Measurements from ENCODE around the gene PDLIM3.

Gene PDLIM3

DNA sequence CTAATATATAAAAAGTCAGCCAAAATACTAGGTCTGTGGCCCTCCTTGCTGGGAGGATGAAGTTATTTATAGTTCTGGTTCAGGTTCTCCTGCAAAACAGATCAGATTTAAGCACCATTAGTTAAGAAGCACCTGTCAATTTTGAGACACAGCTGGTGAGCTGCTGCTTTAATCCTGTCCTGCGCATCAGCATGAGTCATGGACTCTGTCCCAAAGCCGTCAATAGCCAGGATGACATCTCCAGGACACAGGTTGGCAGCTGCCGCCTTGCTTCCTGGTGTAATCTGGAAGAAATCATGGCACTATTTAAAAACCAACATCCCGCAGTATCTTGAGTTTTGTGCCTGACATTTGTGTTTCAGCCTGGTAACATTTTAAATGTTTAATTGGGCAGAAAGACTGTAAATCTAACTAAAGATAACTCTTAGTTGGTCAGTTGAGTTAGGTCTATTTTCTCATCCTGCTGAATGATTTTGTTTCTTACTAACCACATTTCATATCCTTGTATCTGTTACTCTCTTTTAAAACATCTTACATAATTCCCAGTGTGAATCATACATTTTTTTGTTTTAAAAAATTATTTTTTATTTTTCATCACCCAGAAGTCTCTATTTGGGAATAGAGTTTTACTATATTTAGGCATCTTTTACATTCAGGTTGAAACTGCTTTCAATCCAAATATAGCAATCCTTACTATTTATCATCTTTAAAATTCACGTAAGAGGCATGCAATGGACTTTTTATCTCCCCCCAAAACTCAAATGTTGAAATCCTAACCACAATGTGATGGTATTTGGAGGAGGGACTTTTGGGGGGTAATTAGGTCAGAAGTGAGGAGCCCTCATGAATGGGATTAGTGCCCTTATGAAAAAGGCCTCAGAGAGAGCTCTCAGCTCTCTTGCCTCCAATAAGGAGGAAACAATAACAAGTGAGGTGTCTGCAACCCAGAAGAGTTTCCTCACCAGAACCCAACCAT is 10.1 kb downstream of the PDLIM3 start:
- peaks cover 0 to 5% (median 0%) of the 10 kb centered on the region in 5 donors for H3K36me3 ChIP-seq (ENCODE audit: control insufficient read depth in 5 of 5, insufficient read depth in 5 of 5, low read length in 5 of 5)
- H3K27ac ChIP-seq (ENCODE audit: low read depth, low read length), result no peak overlapping the region
- H3K27me3 ChIP-seq (ENCODE audit: control insufficient read depth in 5 of 5, insufficient read depth in 4 of 5, low read length in 5 of 5), result peaks cover 0 to 2% (median 0%) of the 10 kb centered on the region in 5 donors
- no peak overlapping the region for H3K4me3 ChIP-seq (ENCODE audit: low read depth in 1 of 5, low read length in 5 of 5)
- peaks cover 0 to 13% (median 8%) of the 10 kb centered on the region in 5 donors for H3K9me3 ChIP-seq (ENCODE audit: control insufficient read depth in 5 of 5, low read length in 5 of 5)
- no peaks in the 10 kb centered on the region for H3K4me1 ChIP-seq (ENCODE audit: control insufficient read depth in 5 of 5, insufficient read depth in 5 of 5, low read length in 5 of 5)
- H3K9ac ChIP-seq (ENCODE audit: low read length in 5 of 5), result no peak overlapping the region

DNA sequence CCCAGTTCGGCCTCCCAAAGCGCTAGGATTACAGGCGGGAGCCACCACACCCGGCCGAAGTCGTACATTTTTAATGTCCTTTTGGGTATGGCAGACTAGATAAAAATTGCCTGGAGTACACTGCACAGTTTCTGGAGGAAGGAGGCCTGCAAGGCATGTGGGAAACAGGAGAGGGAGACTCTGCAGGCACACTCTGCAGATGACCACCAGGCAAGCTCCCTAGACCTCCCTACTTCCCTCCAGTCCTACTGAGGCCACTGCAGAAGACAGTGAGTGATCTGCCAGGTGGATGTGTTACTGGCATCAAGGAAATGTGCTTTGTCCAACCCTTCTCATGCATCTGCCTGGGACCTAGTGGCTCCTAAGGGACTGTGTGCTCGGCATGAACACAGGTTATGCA is 11.4 kb downstream of the PDLIM3 start:
- Histone ChIP-seq H3K27ac (ENCODE audit: low read depth, low read length) (no peak overlapping the region), H3K9ac (ENCODE audit: low read length in 5 of 5) (no peak overlapping the region), H3K36me3 (ENCODE audit: control insufficient read depth in 5 of 5, insufficient read depth in 5 of 5, low read length in 5 of 5) (peaks cover 0 to 6% (median 0%) of the 10 kb centered on the region in 5 donors), H3K9me3 (ENCODE audit: control insufficient read depth in 5 of 5, low read length in 5 of 5) (peaks cover 0 to 13% (median 8%) of the 10 kb centered on the region in 5 donors), H3K27me3 (ENCODE audit: control insufficient read depth in 5 of 5, insufficient read depth in 4 of 5, low read length in 5 of 5) (peaks cover 0 to 2% (median 0%) of the 10 kb centered on the region in 5 donors), H3K4me3 (ENCODE audit: low read depth in 1 of 5, low read length in 5 of 5) (no peak overlapping the region), H3K4me1 (ENCODE audit: control insufficient read depth in 5 of 5, insufficient read depth in 5 of 5, low read length in 5 of 5) (no peaks in the 10 kb centered on the region)

DNA sequence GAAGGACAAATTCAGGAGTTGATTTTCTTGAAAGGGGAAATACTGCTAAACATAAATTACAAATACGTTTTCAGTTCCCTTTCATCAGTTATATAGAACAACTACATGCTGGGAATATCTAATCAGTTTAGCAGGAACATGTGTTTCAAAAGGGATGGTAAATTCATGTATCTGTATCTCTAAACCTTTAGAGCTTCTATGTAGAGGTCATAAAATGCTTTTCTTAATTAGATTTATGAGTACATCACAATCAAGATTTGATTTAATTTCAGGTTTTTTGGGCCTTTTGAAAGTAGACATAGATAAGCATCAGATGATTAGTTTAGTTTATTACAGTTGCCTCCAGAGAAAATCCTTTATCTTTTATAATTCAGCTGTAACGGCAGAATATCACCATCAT is 12.9 kb downstream of the PDLIM3 start:
- Histone ChIP-seq H3K27me3 (ENCODE audit: control insufficient read depth in 5 of 5, insufficient read depth in 4 of 5, low read length in 5 of 5) (no peaks in the 10 kb centered on the region), H3K4me3 (ENCODE audit: low read depth in 1 of 5, low read length in 5 of 5) (no peak overlapping the region), H3K9me3 (ENCODE audit: control insufficient read depth in 5 of 5, low read length in 5 of 5) (peaks cover 0 to 13% (median 8%) of the 10 kb centered on the region in 5 donors), H3K27ac (ENCODE audit: low read depth, low read length) (no peak overlapping the region), H3K36me3 (ENCODE audit: control insufficient read depth in 5 of 5, insufficient read depth in 5 of 5, low read length in 5 of 5) (peaks cover 0 to 8% (median 0%) of the 10 kb centered on the region in 5 donors), H3K9ac (ENCODE audit: low read length in 5 of 5) (no peak overlapping the region), H3K4me1 (ENCODE audit: control insufficient read depth in 5 of 5, insufficient read depth in 5 of 5, low read length in 5 of 5) (no peaks in the 10 kb centered on the region)

DNA sequence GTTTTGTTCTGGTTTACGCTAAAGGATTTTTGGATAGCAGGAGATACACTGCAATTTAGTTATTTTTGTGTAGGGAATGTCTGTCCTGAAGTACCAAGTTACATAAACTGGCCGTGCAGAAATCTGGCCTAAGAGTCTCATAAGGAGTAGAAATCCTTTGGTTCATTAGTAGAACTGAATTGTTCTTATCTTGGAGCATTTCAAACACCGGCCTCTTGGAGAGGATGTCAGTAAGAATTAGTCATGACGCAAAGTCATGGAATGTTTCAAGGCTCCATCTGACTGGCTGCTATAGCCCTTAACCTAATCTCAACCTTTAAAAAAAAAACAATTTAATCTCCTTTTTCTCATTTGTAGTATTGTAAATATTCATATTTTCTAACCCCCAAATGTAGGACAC is 15.2 kb downstream of the PDLIM3 start:
- Histone ChIP-seq H3K9ac (ENCODE audit: low read length in 5 of 5) (no peak overlapping the region), H3K4me1 (ENCODE audit: control insufficient read depth in 5 of 5, insufficient read depth in 5 of 5, low read length in 5 of 5) (no peaks in the 10 kb centered on the region), H3K27ac (ENCODE audit: low read depth, low read length) (no peak overlapping the region), H3K9me3 (ENCODE audit: control insufficient read depth in 5 of 5, low read length in 5 of 5) (no peaks in the 10 kb centered on the region), H3K36me3 (ENCODE audit: control insufficient read depth in 5 of 5, insufficient read depth in 5 of 5, low read length in 5 of 5) (peaks cover 0 to 3% (median 0%) of the 10 kb centered on the region in 5 donors), H3K4me3 (ENCODE audit: low read depth in 1 of 5, low read length in 5 of 5) (no peak overlapping the region), H3K27me3 (ENCODE audit: control insufficient read depth in 5 of 5, insufficient read depth in 4 of 5, low read length in 5 of 5) (no peaks in the 10 kb centered on the region)

DNA sequence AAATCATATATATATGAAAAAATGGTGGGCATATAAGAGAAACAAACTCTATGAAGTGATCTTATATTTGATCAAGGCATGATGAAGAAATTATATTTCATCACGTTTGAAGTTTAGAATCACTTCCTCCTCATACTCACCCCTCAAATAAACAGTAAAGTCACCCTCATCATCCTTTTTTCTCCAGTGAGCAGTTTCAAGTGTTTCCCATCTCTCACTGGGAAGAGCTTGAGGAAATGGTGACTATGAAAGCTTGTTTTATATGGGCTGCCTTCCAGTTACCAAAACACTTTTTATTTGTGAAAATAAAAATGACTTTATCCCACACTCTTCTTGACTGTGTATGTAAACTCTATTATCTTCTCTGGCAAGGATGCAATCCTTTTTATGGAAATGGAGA is 16.8 kb downstream of the PDLIM3 start:
- Histone ChIP-seq H3K36me3 (ENCODE audit: control insufficient read depth in 5 of 5, insufficient read depth in 5 of 5, low read length in 5 of 5) (peaks cover 0 to 3% (median 0%) of the 10 kb centered on the region in 5 donors), H3K9me3 (ENCODE audit: control insufficient read depth in 5 of 5, low read length in 5 of 5) (no peaks in the 10 kb centered on the region), H3K27me3 (ENCODE audit: control insufficient read depth in 5 of 5, insufficient read depth in 4 of 5, low read length in 5 of 5) (no peaks in the 10 kb centered on the region), H3K27ac (ENCODE audit: low read depth, low read length) (no peak overlapping the region), H3K4me3 (ENCODE audit: low read depth in 1 of 5, low read length in 5 of 5) (no peak overlapping the region), H3K4me1 (ENCODE audit: control insufficient read depth in 5 of 5, insufficient read depth in 5 of 5, low read length in 5 of 5) (peaks cover 0 to 6% (median 4%) of the 10 kb centered on the region in 5 donors), H3K9ac (ENCODE audit: low read length in 5 of 5) (no peak overlapping the region)

DNA sequence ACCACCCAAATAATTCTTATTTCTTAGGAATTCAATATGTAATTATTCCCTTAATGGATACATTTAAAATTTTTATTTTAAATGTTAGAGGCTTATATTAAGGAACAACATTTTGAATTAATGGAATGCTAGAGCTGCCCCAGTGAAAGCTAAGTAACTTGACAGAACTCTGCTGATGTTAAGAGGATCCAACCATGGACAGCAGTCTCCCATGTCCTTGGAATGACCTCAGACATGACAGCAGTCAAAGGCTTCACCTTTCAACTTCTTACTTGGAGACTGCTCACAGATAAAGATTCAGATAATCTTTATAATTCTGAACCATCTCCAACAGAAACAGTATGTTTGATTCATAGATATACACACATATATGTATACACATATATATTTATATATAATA is 17.2 kb downstream of the PDLIM3 start:
- Histone ChIP-seq H3K27ac (ENCODE audit: low read depth, low read length) (no peak overlapping the region), H3K4me1 (ENCODE audit: control insufficient read depth in 5 of 5, insufficient read depth in 5 of 5, low read length in 5 of 5) (peaks cover 0 to 9% (median 7%) of the 10 kb centered on the region in 5 donors), H3K4me3 (ENCODE audit: low read depth in 1 of 5, low read length in 5 of 5) (no peak overlapping the region), H3K9ac (ENCODE audit: low read length in 5 of 5) (no peak overlapping the region), H3K36me3 (ENCODE audit: control insufficient read depth in 5 of 5, insufficient read depth in 5 of 5, low read length in 5 of 5) (peaks cover 0 to 3% (median 0%) of the 10 kb centered on the region in 5 donors), H3K9me3 (ENCODE audit: control insufficient read depth in 5 of 5, low read length in 5 of 5) (no peaks in the 10 kb centered on the region), H3K27me3 (ENCODE audit: control insufficient read depth in 5 of 5, insufficient read depth in 4 of 5, low read length in 5 of 5) (no peaks in the 10 kb centered on the region)

DNA sequence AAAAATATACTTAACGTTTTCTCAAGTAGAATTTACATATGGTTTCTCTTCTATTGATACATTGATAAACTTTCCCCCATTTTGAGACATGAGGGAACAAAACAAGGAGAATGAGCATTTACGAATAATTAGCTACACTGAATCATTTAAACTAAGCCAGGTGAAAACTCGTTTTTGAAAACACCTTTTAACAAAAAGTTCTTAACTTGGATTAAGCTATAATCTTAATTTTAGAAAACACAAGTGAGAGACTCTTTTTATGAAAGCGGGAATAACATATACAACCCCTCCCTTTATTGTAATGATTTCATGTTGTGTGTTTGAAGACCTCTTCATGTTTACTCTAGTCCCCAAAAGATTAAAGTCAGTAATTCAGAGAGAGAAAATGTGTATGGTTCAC is 20.1 kb downstream of the PDLIM3 start:
- Histone ChIP-seq H3K27ac (ENCODE audit: low read depth, low read length) (no peak overlapping the region), H3K4me1 (ENCODE audit: control insufficient read depth in 5 of 5, insufficient read depth in 5 of 5, low read length in 5 of 5) (peaks cover 0 to 13% (median 10%) of the 10 kb centered on the region in 5 donors), H3K4me3 (ENCODE audit: low read depth in 1 of 5, low read length in 5 of 5) (no peak overlapping the region), H3K9ac (ENCODE audit: low read length in 5 of 5) (no peak overlapping the region), H3K36me3 (ENCODE audit: control insufficient read depth in 5 of 5, insufficient read depth in 5 of 5, low read length in 5 of 5) (peaks cover 0 to 3% (median 0%) of the 10 kb centered on the region in 5 donors), H3K9me3 (ENCODE audit: control insufficient read depth in 5 of 5, low read length in 5 of 5) (no peaks in the 10 kb centered on the region), H3K27me3 (ENCODE audit: control insufficient read depth in 5 of 5, insufficient read depth in 4 of 5, low read length in 5 of 5) (no peaks in the 10 kb centered on the region)

DNA sequence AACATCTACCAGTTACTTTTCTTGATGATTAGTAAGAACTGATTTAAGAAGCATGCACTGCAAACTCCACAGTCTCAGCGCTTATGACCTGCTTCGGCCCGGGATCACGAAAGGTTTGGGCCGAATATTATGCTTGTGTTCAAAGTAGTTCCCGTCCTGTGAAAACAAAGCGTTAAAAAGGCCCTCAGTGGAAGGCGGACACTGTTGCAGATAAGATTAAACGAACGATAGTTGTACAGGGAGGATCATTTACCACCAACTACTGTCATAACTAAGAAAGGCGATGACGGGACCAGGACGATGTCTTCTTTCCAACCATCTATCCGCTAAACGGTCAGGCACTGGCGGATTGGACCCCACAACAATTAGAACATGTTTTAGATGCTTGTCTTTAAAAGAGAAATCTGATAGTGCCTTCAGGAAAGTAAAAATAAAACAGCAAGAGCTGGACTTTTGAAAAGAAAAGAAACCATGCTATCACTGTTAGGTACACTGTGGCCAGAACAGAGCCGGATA is 21.1 kb downstream of the PDLIM3 start:
- Histone ChIP-seq H3K9me3 (ENCODE audit: control insufficient read depth in 5 of 5, low read length in 5 of 5) (no peaks in the 10 kb centered on the region), H3K4me1 (ENCODE audit: control insufficient read depth in 5 of 5, insufficient read depth in 5 of 5, low read length in 5 of 5) (peaks cover 0 to 13% (median 10%) of the 10 kb centered on the region in 5 donors), H3K4me3 (ENCODE audit: low read depth in 1 of 5, low read length in 5 of 5) (no peak overlapping the region), H3K27me3 (ENCODE audit: control insufficient read depth in 5 of 5, insufficient read depth in 4 of 5, low read length in 5 of 5) (no peaks in the 10 kb centered on the region), H3K36me3 (ENCODE audit: control insufficient read depth in 5 of 5, insufficient read depth in 5 of 5, low read length in 5 of 5) (peaks cover 0 to 3% (median 0%) of the 10 kb centered on the region in 5 donors), H3K27ac (ENCODE audit: low read depth, low read length) (no peak overlapping the region), H3K9ac (ENCODE audit: low read length in 5 of 5) (no peak overlapping the region)

DNA sequence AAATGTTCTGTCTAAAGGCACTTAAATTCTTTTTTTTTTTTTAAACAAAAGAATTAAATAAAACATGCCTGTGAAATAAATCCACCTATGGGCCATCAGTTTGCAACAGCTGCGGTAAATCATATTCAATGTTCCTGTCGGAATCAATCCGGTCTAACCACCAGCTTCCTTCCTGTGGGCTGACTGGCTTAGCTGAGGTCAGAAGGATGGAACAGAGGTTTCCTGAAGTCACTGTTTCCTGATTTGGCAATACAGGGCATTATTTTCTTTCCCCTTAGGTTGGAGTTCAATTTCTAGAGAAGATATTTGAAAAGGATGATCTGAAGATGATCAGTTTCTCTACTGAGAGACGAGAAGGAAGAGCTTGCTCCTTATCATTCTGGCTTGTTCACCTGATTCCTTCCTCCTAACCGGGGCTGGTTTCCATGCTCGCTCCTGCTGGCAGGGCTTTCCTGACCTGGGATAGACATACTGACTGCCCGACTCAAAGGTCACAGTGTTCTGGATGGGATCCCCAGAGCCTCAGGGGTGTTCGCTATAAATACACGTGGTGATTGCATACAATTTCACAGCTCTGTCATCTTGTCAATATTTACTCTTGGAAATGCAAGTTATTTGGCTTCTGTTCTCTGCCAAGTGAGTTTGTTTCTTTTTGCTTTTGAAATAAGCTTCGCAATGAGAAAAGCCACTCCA is 21.7 kb downstream of the PDLIM3 start:
- Histone ChIP-seq H3K4me1 (ENCODE audit: control insufficient read depth in 5 of 5, insufficient read depth in 5 of 5, low read length in 5 of 5) (peaks cover 0 to 13% (median 10%) of the 10 kb centered on the region in 5 donors), H3K27ac (ENCODE audit: low read depth, low read length) (no peak overlapping the region), H3K9me3 (ENCODE audit: control insufficient read depth in 5 of 5, low read length in 5 of 5) (no peaks in the 10 kb centered on the region), H3K9ac (ENCODE audit: low read length in 5 of 5) (no peak overlapping the region), H3K4me3 (ENCODE audit: low read depth in 1 of 5, low read length in 5 of 5) (no peak overlapping the region), H3K27me3 (ENCODE audit: control insufficient read depth in 5 of 5, insufficient read depth in 4 of 5, low read length in 5 of 5) (no peaks in the 10 kb centered on the region), H3K36me3 (ENCODE audit: control insufficient read depth in 5 of 5, insufficient read depth in 5 of 5, low read length in 5 of 5) (no peaks in the 10 kb centered on the region)

DNA sequence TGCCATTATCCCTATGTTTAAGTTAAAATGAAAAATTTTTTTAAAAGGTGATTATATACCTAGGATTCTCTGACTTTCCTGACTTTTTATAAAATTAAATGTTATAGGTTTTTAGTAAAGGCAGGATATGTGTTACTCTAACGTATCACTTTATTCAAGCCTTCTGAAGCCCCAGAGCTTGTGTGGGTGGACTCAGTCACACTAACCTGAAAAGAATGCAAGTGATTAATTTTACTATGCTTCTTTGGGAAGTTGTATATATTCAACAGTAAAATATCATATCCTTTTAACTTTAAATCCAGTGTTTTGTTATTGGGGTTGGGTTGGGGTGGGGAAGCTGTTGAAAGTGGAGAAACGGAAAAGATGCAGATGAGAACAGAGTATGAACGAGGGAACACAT is 22.8 kb downstream of the PDLIM3 start:
- H3K36me3 ChIP-seq (ENCODE audit: control insufficient read depth in 5 of 5, insufficient read depth in 5 of 5, low read length in 5 of 5), result no peaks in the 10 kb centered on the region
- no peaks in the 10 kb centered on the region for H3K9me3 ChIP-seq (ENCODE audit: control insufficient read depth in 5 of 5, low read length in 5 of 5)
- H3K27me3 ChIP-seq (ENCODE audit: control insufficient read depth in 5 of 5, insufficient read depth in 4 of 5, low read length in 5 of 5), result no peaks in the 10 kb centered on the region
- no peak overlapping the region for H3K4me3 ChIP-seq (ENCODE audit: low read depth in 1 of 5, low read length in 5 of 5)
- H3K4me1 ChIP-seq (ENCODE audit: control insufficient read depth in 5 of 5, insufficient read depth in 5 of 5, low read length in 5 of 5), result peaks cover 0 to 13% (median 10%) of the 10 kb centered on the region in 5 donors
- H3K9ac ChIP-seq (ENCODE audit: low read length in 5 of 5), result no peak overlapping the region
- no peak overlapping the region for H3K27ac ChIP-seq (ENCODE audit: low read depth, low read length)
